HG02973 (cell line): ENCODE measurements around the gene PIERCE2.
"Not testable (repeated sequence)": the region's sequence is repeated elsewhere in the genome, so short reads cannot be mapped to it uniquely, and the experiment has no call there.

Source experiments
- ATAC-seq: cut with Tn5 transposase; IDR thresholded peaks from one replicate; pipeline ENCODE4 v1.9.1; 2021; ENCODE audit warnings: moderate library complexity; ENCODE audit not compliant: unreplicated experiment

The PIERCE2 gene

DNA sequence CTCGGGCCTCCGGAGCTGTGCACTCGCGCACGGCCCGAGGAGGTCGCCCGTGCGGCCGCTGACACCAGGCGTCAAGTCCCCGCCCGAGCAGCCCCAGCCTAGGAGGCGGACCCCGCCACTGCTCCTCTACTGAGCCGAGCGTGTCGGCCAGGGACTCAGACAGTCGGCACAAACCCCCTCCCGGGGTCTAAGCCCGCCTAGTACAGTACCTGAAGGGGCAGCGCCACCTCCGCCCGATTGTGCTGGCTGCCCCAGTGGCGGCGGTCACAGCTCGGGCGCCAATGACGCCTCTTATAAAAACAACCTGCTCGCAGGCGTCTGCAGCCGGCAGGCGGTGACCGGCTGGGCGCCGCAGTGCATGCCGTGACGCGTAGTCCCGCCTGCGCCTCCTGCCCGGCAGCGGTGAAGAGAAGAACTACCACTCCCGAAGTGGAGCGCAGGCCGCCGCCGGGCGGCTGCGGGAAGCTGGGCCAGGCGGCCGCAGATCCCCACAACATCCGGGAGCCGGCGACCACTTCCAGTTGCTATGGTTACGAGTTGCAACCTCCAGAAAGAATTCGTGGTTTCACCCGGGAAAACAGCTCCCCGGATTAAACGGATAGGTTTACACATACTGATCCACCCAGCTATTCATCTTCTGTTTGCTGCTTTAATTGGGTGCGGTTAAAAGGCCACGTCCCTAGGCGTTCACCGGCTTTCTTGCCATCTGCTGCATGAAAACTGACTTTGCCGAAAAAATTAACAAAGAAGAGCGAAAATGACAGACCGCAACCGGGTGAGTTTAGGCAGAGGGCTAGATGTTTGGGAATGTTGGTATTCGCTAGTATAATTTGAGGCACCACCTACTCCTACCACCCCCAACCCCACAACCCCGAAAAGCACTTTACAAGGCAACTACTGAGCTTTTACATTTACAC lies at the start of gene PIERCE2, which contains the start of gene CCPG1:
Gene PIERCE2 (plus strand): TSS at position 484 of the 917 bp plus-strand sequence. CDS start 274 bp downstream, at position 758.
Gene CCPG1 (minus strand): TSS at position 348 of the 917 bp plus-strand sequence. CDS start 18,935 bp downstream, outside the sequence.
- peak; percentile 93 for ATAC-seq

GRCh38 chr15:55360256-55360655 lies 48.0 kb upstream of the PIERCE2 start:
- no peak for ATAC-seq

DNA sequence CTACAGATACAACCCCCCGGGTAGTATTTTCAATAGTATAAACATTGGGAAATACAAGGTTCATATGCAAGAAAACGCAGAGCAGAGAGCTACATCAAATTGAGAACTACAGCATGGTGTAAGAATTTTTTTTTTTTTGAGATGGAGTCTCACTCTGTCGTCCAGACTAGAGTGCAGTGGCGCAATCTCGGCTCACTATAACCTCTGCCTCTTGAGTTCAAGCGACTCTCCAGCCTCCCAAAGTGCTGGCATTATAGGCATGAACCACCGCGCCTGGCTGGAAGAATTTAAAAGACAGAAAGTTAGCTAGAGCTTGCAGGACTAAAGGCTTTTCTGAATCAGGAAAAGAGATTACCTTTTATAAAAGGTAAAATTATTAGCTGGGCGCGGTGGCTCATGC lies 47.2 kb upstream of the PIERCE2 start:
- no peak for ATAC-seq

DNA sequence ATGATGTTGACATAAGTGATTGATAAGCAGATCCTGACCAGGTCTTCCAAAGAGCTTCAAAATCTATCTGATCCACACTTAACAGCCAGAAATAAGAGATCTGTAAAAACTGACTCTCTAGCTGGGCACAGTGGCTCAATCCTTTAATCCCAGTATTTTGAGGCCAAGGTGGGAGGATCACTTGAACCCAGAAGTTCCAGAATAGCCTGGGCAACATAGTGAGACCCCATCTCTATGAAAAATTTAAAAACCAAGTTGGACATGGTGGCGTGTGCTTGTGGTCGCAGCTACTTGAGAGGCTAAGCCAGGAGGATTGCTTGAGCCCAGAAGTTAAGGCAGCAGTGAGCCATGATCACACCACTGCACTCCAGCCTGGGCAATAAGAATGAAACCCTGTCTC lies 45.7 kb upstream of the PIERCE2 start:
- ATAC-seq: no peak

DNA sequence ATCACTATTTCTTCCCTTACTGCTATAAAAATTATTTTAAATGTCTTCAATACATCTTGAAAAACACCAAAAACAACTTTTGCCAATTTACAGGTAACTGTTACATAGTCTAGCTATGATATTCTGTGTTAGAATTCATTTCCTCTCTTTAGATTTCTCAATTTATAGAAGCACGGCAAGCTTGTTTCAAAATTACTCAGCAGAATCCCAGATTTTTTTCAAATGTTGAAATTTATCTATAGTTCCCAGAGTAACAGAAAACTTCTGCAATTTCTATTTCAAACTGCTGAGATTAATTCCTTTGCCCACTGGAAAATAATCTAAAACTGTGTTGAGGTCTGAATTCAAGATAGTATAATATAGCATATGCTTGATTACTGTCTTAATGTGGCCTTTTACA lies 41.3 kb upstream of the PIERCE2 start:
- ATAC-seq: no peak

- ATAC-seq: no peak
These were observed 35.4 kb upstream of the PIERCE2 start for GRCh38 chr15:55372701-55373440.

DNA sequence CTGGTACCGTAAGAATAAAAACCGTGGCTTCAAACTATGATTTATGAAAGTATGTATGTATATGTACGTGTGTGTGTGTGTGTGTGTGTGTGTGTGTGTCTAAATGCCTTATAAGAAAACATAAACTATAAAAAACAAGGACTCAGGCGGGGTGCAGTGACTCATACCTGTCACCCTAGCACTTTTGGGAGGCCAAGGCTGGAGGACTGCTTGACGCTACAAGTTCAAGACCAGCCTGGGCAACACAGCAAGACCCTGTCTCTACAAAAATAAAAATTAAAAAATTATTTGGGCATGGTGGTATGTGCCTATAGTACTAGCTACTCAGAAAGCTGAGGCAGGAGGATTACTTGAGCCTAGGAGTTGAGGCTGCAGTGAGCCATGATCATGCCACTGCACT lies 29.2 kb upstream of the PIERCE2 start:
- ATAC-seq: no peak

GRCh38 chr15:55381595-55381994 lies 26.7 kb upstream of the PIERCE2 start:
- no peak for ATAC-seq

- no peak for ATAC-seq
These were observed 24.6 kb upstream of the PIERCE2 start for GRCh38 chr15:55383687-55384086.

DNA sequence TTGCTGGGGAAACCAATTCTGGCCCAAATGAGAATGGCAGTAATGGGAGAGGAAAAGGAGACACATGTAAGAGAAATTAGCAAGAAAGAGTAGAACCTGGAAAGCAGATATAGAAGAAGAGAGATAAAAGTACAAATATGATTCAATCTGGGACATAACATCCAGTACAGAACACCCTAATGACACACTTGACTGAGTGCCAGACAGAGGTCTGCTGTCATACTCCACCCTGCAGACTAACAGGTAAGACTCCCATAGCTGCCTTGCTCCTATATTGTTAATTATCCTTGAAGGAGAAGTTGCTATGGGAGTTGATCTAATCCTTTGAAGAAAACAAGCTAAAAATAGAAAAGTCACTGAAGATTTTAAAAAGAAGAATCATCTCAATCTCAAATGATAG lies 21.3 kb upstream of the PIERCE2 start:
- no peak for ATAC-seq

DNA sequence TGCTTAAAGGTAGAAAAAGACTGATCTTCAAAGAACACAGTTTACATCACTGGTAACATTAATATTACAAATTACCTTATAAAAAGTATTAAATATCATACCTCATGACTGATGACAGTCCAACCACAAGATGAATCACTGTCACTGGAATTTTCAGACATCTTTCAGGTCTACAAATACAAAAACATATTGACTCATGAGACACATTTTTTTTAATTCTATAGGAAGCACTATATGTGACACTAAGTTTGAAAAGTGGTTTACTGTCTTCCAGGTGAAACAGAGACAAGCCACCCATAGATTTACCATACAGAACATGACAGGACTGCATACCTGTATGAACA lies 19.1 kb upstream of the PIERCE2 start:
- no peak for ATAC-seq

GRCh38 chr15:55394694-55395093 lies 13.6 kb upstream of the PIERCE2 start:
- no peak for ATAC-seq

GRCh38 chr15:55398243-55398642 lies 10.1 kb upstream of the PIERCE2 start:
- no peak for ATAC-seq

- ATAC-seq: not testable (repeated sequence)
These were observed 8.2 kb upstream of the PIERCE2 start for GRCh38 chr15:55400050-55400449.

GRCh38 chr15:55401786-55402246 lies 6.5 kb upstream of the PIERCE2 start:
- no peak for ATAC-seq

- peak; percentile 46 for ATAC-seq
These were observed 5.6 kb upstream of the PIERCE2 start for GRCh38 chr15:55402707-55403106.

DNA sequence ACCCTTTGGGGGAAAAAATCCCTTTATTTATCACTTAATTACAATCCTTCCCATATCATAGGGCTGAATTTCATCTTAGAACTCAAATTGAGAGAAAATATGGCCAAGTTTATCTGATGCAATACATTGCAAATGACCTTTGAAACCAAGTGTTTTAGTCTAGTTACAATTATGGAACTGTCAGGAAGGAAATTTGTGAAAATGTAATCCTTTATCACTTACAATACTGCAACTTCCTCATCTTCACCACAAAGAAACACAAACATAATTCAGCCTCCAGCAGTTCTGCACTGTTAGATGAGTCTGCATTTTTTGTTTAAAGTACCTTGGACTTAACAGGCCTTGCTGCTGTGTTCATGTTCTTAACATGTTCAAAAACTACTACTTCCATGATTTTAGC lies 4.8 kb upstream of the PIERCE2 start:
- ATAC-seq: no peak

DNA sequence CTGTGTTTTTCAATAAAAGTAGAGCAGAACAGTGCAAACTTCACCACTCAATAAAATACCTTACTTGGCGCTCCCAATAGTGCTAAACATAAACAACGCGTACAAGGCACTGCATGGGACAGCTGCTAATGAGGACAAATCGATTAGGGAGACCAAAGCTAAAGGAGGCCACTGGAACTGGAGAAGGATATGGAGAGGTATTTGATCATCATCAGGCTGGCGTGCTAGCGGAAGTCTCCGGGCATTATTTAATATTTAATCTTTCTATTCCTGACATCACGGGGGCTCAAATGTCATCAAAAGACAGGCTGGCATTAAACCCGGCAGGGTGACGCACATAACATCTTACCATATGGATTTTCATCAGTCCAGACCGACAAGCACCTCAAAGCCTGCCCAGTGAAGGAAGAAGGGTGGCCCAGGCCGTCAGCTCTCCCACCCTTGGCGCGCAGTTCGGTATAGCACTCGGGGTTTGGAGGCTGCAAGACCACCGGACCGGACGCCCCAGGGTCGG lies 740 bp upstream of the PIERCE2 start:
- ATAC-seq: no peak

GRCh38 chr15:55408976-55409375 lies 681 bp downstream of the PIERCE2 start:
- not testable (repeated sequence) for ATAC-seq

DNA sequence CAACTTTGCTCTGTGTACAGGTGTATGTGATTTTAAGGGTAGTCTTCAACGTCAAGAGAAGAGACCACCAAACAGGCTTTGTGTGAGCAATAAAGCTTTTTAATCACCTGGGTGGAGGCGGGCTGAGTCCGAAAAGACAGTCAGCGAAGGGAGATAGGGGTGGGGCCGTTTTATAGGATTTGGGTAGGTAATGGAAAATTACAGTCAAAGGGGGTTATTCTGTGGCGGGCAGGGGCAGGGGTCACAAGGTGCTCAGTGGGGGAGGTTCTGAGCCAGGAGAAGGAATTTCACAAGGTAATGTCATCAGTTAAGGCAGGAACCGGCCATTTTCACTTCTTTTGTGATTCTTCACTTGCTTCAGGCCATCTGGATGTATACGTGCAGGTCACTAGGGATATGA lies 9.4 kb downstream of the PIERCE2 start:
- ATAC-seq: not testable (repeated sequence)

GRCh38 chr15:55420171-55420866 lies 12.0 kb downstream of the PIERCE2 start:
- no peak for ATAC-seq
